Stimulated activated naive CD8-positive, alpha-beta T cell treated with anti-CD3 and anti-CD28 coated beads, Interleukin-15, amount 100 ng/mL, for 72 hours (primary cell): ENCODE data around the gene AHNAK.

Source experiments
- ATAC-seq: fragments of 150-1000 bp; cut with Tn5 transposase; 2 replicates; pipeline ENCODE4 v1.10.0; 2021; ENCODE audit warnings: mild to moderate bottlenecking, moderate library complexity
- DNase-seq, 2 donors: peaks; one replicate each; pipeline ENCODE4 v3.0.0; 2021 to 2022
- H3K27ac Mint-ChIP-seq, 2 donors: one replicate each; pipeline ENCODE4 v1.8.0; 2022; ENCODE audit warnings: mild to moderate bottlenecking in 2 of 2, mixed read lengths in 2 of 2, moderate library complexity in 2 of 2
- H3K27me3 Mint-ChIP-seq: one replicate; pipeline ENCODE4 v1.8.0; 2022; ENCODE audit warnings: mixed read lengths
- H3K4me1 Mint-ChIP-seq: one replicate; pipeline ENCODE4 v1.8.0; 2022; ENCODE audit warnings: mild to moderate bottlenecking, mixed read lengths
- H3K4me3 Mint-ChIP-seq, 2 donors: one replicate each; pipeline ENCODE4 v1.8.0; 2022; ENCODE audit warnings: mild to moderate bottlenecking in 2 of 2, mixed read lengths in 2 of 2, moderate library complexity in 1 of 2
- H3K9me3 Mint-ChIP-seq, 2 donors: one replicate each; pipeline ENCODE4 v1.8.0; 2022; ENCODE audit warnings: mixed read lengths in 2 of 2

Gene AHNAK

GRCh38 chr11:62547691-62548281 lies 1.2 kb upstream of the AHNAK start:
- ATAC-seq, result no peak
- Mint-ChIP-seq H3K27ac (no peak overlapping the region), H3K4me1 (peaks cover 85% of the 10 kb centered on the region), H3K27me3 (peaks cover 20% of the 10 kb centered on the region), H3K4me3 (peak overlapping the region; percentile 63 to 75), H3K9me3 (no peaks in the 10 kb centered on the region)
- DNase-seq, result no peak

GRCh38 chr11:62546929-62547625 lies 471 bp upstream of the AHNAK start:
- ATAC-seq, result no peak
- Mint-ChIP-seq H3K4me1 (peaks cover 85% of the 10 kb centered on the region), H3K4me3 (peak overlapping the region; percentile 63 to 75), H3K27ac (peak overlapping the region in 1 of 2 donors; percentile 4), H3K27me3 (peaks cover 20% of the 10 kb centered on the region), H3K9me3 (no peaks in the 10 kb centered on the region)
- DNase-seq, result no peak

GRCh38 chr11:62545437-62546243 lies 966 bp downstream of the AHNAK start:
- DNase-seq, result peak in 1 of 2 donors; percentile 57
- Mint-ChIP-seq H3K27me3 (peaks cover 20% of the 10 kb centered on the region), H3K4me3 (peak overlapping the region; percentile 95 to 96), H3K9me3 (no peaks in the 10 kb centered on the region), H3K27ac (peak overlapping the region; percentile 91 to 96), H3K4me1 (peaks cover 85% of the 10 kb centered on the region)
- ATAC-seq, result peak; percentile 52

- peaks cover 20% of the 10 kb centered on the region for H3K27me3 Mint-ChIP-seq
Measured at GRCh38 chr11:62544581-62545436, 1.8 kb downstream of the AHNAK start.

GRCh38 chr11:62543680-62544444 lies 2.7 kb downstream of the AHNAK start:
- Mint-ChIP-seq H3K4me1 (peaks cover 80% of the 10 kb centered on the region), H3K9me3 (no peaks in the 10 kb centered on the region), H3K27me3 (peaks cover 19% of the 10 kb centered on the region), H3K4me3 (peak overlapping the region; percentile 95 to 96), H3K27ac (no peak overlapping the region)
- no peak for ATAC-seq
- DNase-seq, result no peak

More at GRCh38 chr11:62544581-62545436, 1.8 kb downstream of the AHNAK start:
- no peak for DNase-seq
- Mint-ChIP-seq H3K9me3 (no peaks in the 10 kb centered on the region), H3K4me3 (peak overlapping the region; percentile 95 to 96), H3K4me1 (peaks cover 80% of the 10 kb centered on the region), H3K27ac (peak overlapping the region; percentile 44 to 61)
- ATAC-seq, result peak; percentile 11

GRCh38 chr11:62542750-62543567 lies 3.6 kb downstream of the AHNAK start:
- Mint-ChIP-seq H3K4me3 (peak overlapping the region; percentile 73 to 83), H3K27me3 (peaks cover 10% of the 10 kb centered on the region), H3K27ac (peak overlapping the region in 1 of 2 donors; percentile 73), H3K4me1 (peaks cover 83% of the 10 kb centered on the region), H3K9me3 (no peaks in the 10 kb centered on the region)
- ATAC-seq (peak; percentile 78), DNase-seq (peak; percentile 78 to 80)

- ATAC-seq, result no peak
- peaks cover 76% of the 10 kb centered on the region for H3K4me1 Mint-ChIP-seq
- peak overlapping the region; percentile 73 to 83 for H3K4me3 Mint-ChIP-seq
- no peak for DNase-seq
- no peaks in the 10 kb centered on the region for H3K9me3 Mint-ChIP-seq
- peak overlapping the region in 1 of 2 donors; percentile 77 for H3K27ac Mint-ChIP-seq
- peaks cover 3% of the 10 kb centered on the region for H3K27me3 Mint-ChIP-seq
Measured at GRCh38 chr11:62542111-62542745, 4.4 kb downstream of the AHNAK start.

GRCh38 chr11:62540804-62541701 lies 5.6 kb downstream of the AHNAK start:
- DNase-seq (no peak), ATAC-seq (no peak)
- Mint-ChIP-seq H3K9me3 (no peaks in the 10 kb centered on the region), H3K27me3 (no peaks in the 10 kb centered on the region), H3K27ac (no peak overlapping the region), H3K4me3 (peak overlapping the region; percentile 36 to 63), H3K4me1 (peaks cover 73% of the 10 kb centered on the region)

- H3K4me1 Mint-ChIP-seq, result peaks cover 60% of the 10 kb centered on the region
- H3K9me3 Mint-ChIP-seq, result no peaks in the 10 kb centered on the region
- H3K4me3 Mint-ChIP-seq, result peak overlapping the region in 1 of 2 donors; percentile 55
- DNase-seq (no peak), ATAC-seq (peak; percentile 39)
- no peaks in the 10 kb centered on the region for H3K27me3 Mint-ChIP-seq
- no peak overlapping the region for H3K27ac Mint-ChIP-seq
Measured at GRCh38 chr11:62539238-62539925, 7.2 kb downstream of the AHNAK start.

GRCh38 chr11:62538470-62539237 lies 8.0 kb downstream of the AHNAK start:
- peaks cover 52% of the 10 kb centered on the region for H3K4me1 Mint-ChIP-seq
- no peaks in the 10 kb centered on the region for H3K9me3 Mint-ChIP-seq
- H3K27ac Mint-ChIP-seq, result peak overlapping the region in 1 of 2 donors; percentile 9
- no peak for ATAC-seq
- no peaks in the 10 kb centered on the region for H3K27me3 Mint-ChIP-seq
- H3K4me3 Mint-ChIP-seq, result peak overlapping the region in 1 of 2 donors; percentile 55
- DNase-seq, result no peak

- H3K27ac Mint-ChIP-seq, result no peak overlapping the region
- H3K4me1 Mint-ChIP-seq, result peaks cover 30% of the 10 kb centered on the region
- no peaks in the 10 kb centered on the region for H3K9me3 Mint-ChIP-seq
- H3K4me3 Mint-ChIP-seq, result no peak overlapping the region
- H3K27me3 Mint-ChIP-seq, result no peaks in the 10 kb centered on the region
- no peak for ATAC-seq
- DNase-seq, result no peak
Measured at GRCh38 chr11:62536301-62536957, 10.2 kb downstream of the AHNAK start.
